HG03575 (cell line): ENCODE results near the gene WEE2.
"Not testable (repeated sequence)": the region's sequence is repeated elsewhere in the genome, so short reads cannot be mapped to it uniquely, and the experiment has no call there.

Experiments
- ATAC-seq: cut with Tn5 transposase; IDR thresholded peaks from one replicate; pipeline ENCODE4 v1.9.1; 2021; ENCODE audit not compliant: unreplicated experiment, insufficient number of reproducible peaks, low FRiP score; ENCODE audit errors: extremely low read depth

Gene WEE2

DNA sequence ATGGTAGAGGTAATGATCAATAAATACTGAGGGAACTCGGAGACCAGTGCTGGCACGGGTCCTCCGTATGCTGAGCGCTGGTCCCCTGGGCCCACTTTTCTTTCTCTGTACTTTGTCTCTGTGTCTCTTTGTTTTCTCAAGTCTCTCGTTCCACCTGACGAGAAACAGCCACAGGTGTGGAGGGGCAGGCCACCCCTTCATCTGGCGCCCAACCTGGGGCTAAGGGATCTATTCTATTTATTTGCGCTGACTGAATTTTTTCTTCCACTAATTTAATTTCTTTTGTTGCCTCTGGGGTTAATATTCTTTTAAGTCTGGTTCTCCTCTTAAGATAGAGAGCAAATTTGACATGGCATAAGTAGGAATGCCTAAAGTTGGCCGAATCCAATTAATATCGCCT, 43.8 kb downstream of the WEE2 start:
- ATAC-seq = not testable (repeated sequence)

DNA sequence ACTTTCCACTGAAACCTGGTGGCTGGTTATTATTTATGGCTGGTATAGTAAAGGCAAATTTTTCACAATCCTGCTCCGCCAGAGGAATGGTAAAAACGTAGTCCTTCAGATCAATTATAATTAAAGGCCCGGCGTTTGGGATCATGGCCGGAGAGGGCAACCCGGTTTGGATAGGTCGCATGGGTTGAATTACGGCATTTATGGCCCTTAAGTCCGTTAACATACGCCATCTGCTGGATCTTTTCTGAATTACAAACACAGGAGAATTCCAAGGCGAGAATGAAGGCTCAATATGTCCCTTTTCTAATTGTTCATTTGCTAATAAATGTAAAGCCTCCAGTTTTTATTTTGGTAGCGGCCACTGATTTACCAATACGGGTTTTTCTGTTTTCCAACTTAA, 44.5 kb downstream of the WEE2 start:
- ATAC-seq = no peak

DNA sequence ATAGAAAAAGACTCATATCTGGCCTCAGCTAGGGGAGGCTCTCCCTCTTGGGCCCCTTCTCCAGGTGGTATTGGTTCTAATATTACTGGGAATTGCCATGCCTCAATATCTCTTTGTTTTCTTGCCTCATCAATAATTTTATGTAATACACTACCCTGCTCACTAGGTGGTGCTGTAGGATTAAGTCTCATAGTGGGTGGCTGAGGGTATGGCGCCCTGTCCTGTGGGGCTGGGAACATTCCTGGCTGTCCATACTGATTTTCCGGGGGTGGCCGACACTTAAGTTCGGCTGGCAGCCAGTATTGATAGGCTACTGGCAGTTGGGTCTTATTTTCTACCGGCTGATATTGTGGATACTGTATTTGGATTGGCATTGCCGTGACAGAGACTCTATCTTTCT, 46.8 kb downstream of the WEE2 start:
- no peak for ATAC-seq

DNA sequence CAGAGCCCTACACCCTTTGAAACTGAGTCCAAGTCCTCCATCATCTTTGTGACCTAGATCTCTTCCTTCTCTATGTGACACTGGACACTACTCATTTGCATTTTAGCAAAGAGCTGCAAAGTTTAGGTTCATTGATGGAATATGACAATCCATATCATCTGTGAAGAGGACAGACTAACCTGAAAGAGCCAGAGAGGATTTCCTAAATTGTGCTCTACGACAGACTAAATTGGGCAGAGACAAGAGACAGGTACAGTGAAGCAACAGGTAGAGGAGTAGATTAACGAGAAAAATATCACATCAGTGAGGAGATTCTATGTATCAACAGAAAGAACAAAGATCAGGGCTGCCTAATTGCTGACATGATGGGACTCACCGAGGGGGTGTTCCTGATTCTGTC, 55.6 kb downstream of the WEE2 start, which contains the start of gene TAS2R3:
Gene TAS2R3, plus strand, starts transcription at position 301 of the 400 bp plus-strand sequence. Its CDS starts 62 bp downstream, at position 363.
- no peak for ATAC-seq

DNA sequence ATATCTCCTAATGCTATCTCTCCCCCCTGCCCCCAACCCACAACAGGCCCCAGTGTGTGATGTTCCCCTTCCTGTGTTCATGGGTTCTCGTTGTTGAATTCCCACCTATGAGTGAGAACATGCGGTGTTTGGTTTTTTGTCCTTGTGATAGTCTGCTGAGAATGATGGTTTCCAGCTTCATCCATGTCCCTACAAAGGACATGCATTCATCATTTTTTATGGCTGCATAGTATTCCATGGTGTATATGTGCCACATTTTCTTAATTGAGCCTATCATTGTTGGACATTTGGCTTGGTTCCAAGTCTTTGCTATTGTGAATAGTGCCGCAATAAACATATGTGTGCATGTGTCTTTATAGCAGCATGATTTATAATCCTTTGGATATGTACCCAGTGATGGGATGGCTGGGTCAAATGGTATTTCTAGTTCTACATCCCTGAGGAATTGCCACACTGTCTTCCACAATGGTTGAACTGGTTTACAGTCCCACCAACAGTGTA, 62.0 kb downstream of the WEE2 start:
- not testable (repeated sequence) for ATAC-seq

DNA sequence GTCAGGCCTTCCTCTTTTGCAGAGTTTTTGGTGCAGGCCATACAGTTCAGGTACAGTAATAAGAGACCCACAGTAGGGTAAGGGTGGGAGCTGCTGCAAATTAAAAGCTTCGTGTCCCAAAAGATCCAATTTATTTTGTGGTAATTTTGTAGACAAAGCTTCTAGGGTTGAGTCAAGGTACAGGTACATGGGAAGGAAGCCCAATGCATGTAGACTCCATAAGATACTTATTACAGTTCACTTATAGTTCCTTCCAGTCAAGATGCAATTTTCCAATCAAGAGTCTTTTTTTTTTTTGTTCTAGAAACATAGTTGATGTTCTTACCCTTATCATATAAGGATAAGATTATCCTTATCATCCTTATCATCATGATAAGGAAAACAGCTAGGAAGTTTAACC, 68.2 kb downstream of the WEE2 start, which contains the start of gene TAS2R4:
Gene TAS2R4, plus strand, starts transcription at position 301 of the 400 bp plus-strand sequence. CDS start 1,815 bp downstream, outside the sequence.
- no peak for ATAC-seq
